HG03066 (cell line): ENCODE results near the gene COLEC11.
"Not testable (repeated sequence)": the region's sequence is repeated elsewhere in the genome, so short reads cannot be mapped to it uniquely, and the experiment has no call there.

Experiments used
- ATAC-seq: cut with Tn5 transposase; IDR thresholded peaks from one replicate; pipeline ENCODE4 v1.9.1; 2021; ENCODE audit warnings: low read depth; ENCODE audit not compliant: unreplicated experiment

The COLEC11 gene

GRCh38 chr2:3635975-3636327, 41.0 kb downstream of the COLEC11 start:
- ATAC-seq, result not testable (repeated sequence)

GRCh38 chr2:3636586-3637310, 41.8 kb downstream of the COLEC11 start:
- ATAC-seq, result no peak

- ATAC-seq, result no peak
Observed at GRCh38 chr2:3637311-3637675, 42.4 kb downstream of the COLEC11 start.

- ATAC-seq, result no peak
Observed at GRCh38 chr2:3637692-3638455, 43.0 kb downstream of the COLEC11 start.

- ATAC-seq, result no peak
Observed at GRCh38 chr2:3638456-3638810, 43.5 kb downstream of the COLEC11 start.

- ATAC-seq, result no peak
Observed at GRCh38 chr2:3639015-3639630, 44.2 kb downstream of the COLEC11 start.

- no peak for ATAC-seq
Observed at GRCh38 chr2:3639653-3640052, 44.7 kb downstream of the COLEC11 start.

GRCh38 chr2:3641181-3641580, 46.3 kb downstream of the COLEC11 start:
- ATAC-seq, result no peak

GRCh38 chr2:3641841-3642421, 47.0 kb downstream of the COLEC11 start:
- no peak for ATAC-seq

- no peak for ATAC-seq
Observed at GRCh38 chr2:3642521-3643215, 47.8 kb downstream of the COLEC11 start.

- no peak for ATAC-seq
Observed at GRCh38 chr2:3643371-3644245, 48.7 kb downstream of the COLEC11 start.

- no peak for ATAC-seq
Observed at GRCh38 chr2:3644246-3644525, 49.3 kb downstream of the COLEC11 start.

- ATAC-seq, result no peak
Observed at GRCh38 chr2:3644891-3645605, 50.1 kb downstream of the COLEC11 start.

GRCh38 chr2:3645745-3646389, 51.0 kb downstream of the COLEC11 start:
- no peak for ATAC-seq

- ATAC-seq, result no peak
Observed at GRCh38 chr2:3646446-3646845, 51.5 kb downstream of the COLEC11 start.

GRCh38 chr2:3647246-3647645, 52.3 kb downstream of the COLEC11 start:
- no peak for ATAC-seq

GRCh38 chr2:3647831-3648651, 53.1 kb downstream of the COLEC11 start:
- no peak for ATAC-seq

GRCh38 chr2:3648652-3649177, 53.8 kb downstream of the COLEC11 start:
- ATAC-seq, result no peak
